ENCODE measurements around the gene SREK1.
A peak's percentile ranks its signal among the peaks of the same experiment; 100 is the strongest.
"Not testable (repeated sequence)": the region's sequence is repeated elsewhere in the genome, so short reads cannot be mapped to it uniquely, and the experiment has no call there.

Gene SREK1

DNA sequence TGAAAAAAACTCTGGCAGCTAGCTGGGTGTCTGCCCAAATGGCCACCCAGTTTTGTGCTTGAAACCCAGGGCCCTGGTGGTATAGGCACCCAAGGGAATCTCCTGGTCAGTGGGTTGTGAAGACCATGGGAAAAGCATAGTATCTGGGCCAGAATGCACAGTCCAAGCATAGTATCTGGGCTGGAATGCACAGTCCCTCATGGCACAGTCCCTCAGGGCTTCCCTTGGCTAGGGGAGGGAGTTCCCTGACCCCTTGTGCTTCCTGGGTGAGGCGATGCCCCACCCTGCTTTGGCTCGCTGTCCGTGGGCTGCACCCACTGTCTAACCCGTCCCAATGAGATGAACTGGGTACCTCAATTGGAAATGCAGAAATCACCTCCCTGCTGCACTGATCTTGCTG is 78.8 kb downstream of the SREK1 start:
- not testable (repeated sequence) for DNase-seq

- DNase-seq: no peak
Measured at GRCh38 chr5:66223637-66224036, 79.5 kb downstream of the SREK1 start.

DNA sequence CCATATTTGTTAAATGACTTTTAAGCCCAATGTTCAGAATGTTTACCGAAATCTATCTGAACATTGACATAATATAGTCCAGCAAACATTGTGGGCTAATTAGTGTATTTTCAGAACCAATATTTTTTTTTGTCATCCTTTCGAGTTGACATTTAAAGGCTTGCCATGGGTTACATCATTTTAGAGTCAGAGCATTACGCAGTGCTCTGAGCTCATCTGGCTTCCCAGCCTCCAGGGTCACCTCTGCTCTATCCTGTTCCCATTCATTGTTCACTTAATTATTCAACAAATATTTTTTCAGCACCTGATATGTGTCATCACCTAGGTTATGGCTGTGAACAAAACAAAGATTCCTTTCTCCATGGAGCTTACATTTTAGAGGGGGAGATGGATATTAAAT is 80.2 kb downstream of the SREK1 start:
- peak; percentile 18 for DNase-seq

DNA sequence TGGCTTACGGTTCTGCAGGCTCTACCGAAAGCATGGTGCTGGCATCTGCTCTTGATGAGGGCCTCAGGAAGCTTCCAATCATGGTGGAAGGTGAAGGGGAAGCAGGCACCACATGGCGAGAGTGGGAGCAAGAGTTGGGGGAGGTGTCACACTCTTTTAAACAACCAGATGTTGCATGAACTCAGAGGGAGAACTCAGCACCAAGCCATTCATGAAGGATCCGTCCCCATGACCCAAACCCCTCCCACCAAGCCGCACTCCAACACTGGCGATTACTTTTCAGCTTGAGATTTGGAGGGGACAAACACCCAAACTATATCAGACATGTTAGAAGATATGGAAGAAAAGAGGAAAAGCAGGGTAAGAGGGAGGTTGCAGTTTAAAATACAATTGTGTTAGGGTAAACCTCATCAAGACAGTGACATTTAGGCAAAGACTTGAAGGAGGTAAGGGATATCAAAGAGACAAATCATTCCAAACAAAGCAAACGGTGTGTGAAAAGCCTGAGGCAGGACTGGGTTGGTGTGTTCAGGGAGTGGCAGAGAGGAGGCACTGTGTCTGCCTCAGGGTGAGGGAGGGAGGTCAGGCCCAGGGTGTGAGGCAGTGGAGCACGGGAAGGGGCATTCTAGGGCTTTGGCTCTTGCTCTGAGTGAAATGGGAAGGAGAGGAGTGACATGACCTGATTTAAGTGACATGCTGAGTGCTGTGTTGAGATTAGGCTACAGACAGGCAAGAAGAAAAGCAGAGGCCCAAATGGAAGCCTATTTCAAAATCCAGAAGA is 80.9 kb downstream of the SREK1 start:
- no peak for DNase-seq

DNA sequence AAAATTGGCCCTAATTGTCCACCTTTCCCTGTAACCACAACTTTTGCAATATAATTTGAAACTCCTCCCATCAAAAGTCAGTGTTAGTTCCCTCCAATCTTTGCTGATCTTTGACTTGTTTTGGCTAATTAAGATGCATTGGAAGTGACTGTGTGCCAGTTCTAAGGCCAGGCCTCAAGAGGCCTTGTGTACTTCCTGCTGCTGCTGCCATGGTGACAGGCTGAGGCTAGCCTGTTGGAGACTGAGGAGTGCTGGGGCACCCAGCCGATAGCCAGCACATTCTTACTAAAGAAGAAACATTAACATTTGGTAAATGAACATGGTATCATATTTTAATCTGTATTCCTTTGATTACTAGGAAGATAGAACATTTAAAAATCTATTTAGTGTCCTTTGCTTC is 86.5 kb downstream of the SREK1 start:
- DNase-seq: no peak

- no peak for DNase-seq
Measured at GRCh38 chr5:66231508-66231907, 87.4 kb downstream of the SREK1 start.

GRCh38 chr5:66232275-66232674 is 88.2 kb downstream of the SREK1 start:
- no peak for DNase-seq

GRCh38 chr5:66232706-66233445 is 88.8 kb downstream of the SREK1 start:
- no peak for DNase-seq
